GM19372 (cell line): ENCODE data around the gene CACNG6.
"Not testable (repeated sequence)": the region's sequence is repeated elsewhere in the genome, so short reads cannot be mapped to it uniquely, and the experiment has no call there.

Source experiments
- ATAC-seq: cut with Tn5 transposase; IDR thresholded peaks from one replicate; pipeline ENCODE4 v1.9.1; 2021; ENCODE audit warnings: mild to moderate bottlenecking, low read depth, moderate library complexity; ENCODE audit not compliant: unreplicated experiment

CACNG6 gene

GRCh38 chr19:53991224-53992113 lies at the start of gene CACNG6:
Gene CACNG6, plus strand, starts transcription at chr19:53991637. Its CDS starts 1,241 bp downstream, at chr19:53992878.
- no peak for ATAC-seq

GRCh38 chr19:53942001-53942786 lies 49.2 kb upstream of the CACNG6 start:
- ATAC-seq: no peak

DNA sequence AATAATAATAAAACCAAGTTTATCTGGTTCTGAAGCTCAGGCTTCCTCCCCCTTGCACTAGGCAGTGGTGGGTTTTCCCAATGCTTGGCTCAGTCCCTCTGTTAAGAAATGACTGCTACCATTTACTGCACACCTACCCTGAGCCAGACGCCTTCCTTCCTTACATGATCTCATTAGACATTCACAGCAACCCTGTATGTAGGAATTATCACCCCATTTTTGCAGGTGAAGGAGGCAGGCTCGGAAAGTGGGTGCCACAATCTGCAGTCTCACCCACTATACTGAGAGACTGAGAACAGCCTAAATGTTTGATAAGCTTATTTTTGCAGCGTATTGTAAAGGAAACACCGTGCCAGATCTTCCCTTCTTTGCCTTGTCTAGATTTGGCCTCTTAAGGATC lies 47.0 kb upstream of the CACNG6 start:
- no peak for ATAC-seq

DNA sequence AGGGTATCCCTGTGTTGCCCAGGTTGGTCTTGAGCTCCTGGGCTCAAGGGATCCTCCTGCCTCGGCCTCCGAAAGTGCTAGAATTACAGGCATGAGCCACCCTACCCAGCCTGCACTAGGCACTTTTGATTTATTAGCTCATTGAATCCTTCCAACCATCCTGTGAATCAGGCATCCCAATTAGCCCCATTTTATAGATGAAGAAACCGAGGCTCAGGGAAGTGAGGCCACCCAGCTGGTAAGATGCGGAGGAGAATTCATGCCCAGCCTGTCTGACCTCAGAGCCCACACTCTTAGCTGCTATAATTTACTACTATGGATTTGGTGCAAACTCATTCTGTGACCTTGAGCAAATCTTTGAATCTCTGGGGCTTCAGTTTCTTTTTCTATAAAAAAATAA lies 46.5 kb upstream of the CACNG6 start:
- ATAC-seq: no peak

- no peak for ATAC-seq
These were observed 46.0 kb upstream of the CACNG6 start for GRCh38 chr19:53945441-53945840.

- no peak for ATAC-seq
These were observed 45.4 kb upstream of the CACNG6 start for GRCh38 chr19:53945998-53946397.

DNA sequence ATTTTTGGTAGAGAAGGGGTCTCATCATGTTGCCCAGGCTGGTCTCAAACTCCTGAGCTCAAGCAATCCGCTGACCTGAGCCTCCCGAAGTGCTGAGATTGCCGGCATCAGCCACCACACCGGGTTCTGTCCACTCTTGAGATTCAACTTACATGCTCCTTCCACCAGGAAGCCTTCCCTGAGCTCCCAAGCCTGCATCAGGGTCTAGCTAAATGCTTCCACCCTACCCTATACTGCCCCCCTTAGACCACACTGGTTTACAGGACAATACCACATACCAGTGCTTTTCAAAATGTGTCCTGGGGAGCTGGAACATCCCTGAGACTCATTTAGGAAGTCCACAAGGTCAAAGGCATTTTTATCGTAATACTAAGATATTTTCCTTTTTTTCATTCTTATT lies 43.8 kb upstream of the CACNG6 start:
- ATAC-seq: no peak

GRCh38 chr19:53948611-53949010 lies 42.8 kb upstream of the CACNG6 start:
- ATAC-seq: not testable (repeated sequence)

- no peak for ATAC-seq
These were observed 40.0 kb upstream of the CACNG6 start for GRCh38 chr19:53951436-53951835.

DNA sequence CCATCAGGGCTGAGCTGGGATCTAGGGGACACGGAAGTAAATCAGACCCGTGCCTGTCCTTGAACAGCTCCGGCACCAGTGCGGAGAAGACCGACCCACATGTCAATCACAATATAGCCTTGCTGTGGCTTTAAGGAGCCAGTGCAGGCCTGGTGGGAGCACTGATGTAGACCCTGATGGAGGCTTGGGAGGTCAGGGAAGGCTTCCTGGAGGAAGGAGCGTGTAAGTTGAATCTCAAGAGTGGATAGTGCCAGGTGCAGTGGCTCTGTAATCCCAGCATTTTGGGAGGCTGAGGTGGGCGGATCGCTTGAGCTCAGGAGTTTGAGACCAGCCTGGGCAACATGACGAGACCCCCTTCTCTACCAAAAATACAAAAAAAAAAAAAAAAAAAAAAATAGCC lies 39.5 kb upstream of the CACNG6 start:
- ATAC-seq: no peak

- no peak for ATAC-seq
These were observed 38.1 kb upstream of the CACNG6 start for GRCh38 chr19:53953383-53953782.

- no peak for ATAC-seq
These were observed 33.8 kb upstream of the CACNG6 start for GRCh38 chr19:53957448-53958167.

GRCh38 chr19:53958168-53958571 lies 33.3 kb upstream of the CACNG6 start:
- no peak for ATAC-seq

DNA sequence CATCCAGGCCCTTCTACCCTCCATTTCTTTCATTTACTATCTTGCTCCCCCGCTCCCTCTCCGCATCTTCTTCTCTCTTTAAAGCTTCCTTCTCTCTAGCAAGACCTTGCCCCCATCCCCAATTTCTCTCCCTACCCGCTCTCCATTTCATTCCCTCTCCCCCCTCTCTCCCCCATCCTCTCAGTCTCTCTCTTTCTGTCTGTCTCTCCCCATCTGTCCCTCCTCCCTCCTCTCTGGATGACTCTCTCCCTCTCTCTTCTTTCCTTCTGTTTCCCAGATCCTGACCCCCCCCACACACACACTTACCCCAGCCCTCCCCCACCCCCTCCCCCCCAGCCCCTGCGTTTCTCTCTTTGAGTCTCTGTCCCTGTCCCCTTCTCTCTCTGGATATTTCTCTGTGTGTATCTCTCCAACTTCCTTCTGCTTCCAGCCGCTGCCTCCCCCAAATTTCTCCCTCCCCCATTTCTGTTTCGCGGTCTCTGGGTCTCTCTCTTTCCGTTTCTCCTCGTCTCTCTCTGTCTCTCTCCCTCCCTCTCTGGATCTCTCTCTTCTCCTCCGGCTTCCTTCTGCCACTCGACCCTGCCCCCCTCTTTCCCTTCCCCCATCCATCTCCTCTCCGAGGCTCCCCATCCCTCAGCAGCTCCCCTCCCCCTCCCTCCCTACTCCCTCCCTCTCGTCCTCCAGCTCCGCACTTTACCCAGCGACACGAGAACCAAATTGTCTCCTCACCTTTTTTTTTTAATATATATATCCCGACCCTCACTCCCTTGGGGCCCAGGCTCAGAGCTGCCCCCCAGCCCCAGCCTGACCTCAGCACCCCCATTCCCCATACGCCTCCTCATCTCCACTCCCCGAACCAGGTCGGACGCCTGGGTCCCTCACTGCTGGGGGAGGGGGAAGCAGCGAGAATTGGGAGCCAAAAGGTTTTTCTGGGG lies 32.3 kb upstream of the CACNG6 start:
- no peak for ATAC-seq

DNA sequence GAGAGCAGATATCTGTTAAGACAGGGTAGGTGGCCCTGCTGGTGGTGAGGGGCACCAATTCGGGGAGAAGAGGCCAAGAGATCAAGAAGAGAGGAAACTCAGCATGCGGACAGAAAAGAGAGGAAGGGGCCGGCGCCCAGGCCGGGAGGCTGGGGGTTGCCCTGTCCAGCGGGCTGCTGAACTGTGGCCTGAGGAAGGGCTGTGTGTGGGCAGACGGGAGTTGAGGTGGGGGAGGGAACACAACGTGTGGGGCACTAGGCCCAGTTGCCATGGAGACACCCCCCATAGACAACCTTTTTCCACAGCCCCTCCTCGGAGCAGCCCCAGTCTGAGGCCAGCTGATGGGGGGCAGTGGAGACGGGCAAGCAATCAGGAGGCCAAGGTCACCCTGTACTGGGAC lies 31.2 kb upstream of the CACNG6 start:
- ATAC-seq: no peak

- no peak for ATAC-seq
These were observed 30.6 kb upstream of the CACNG6 start for GRCh38 chr19:53960886-53961285.

DNA sequence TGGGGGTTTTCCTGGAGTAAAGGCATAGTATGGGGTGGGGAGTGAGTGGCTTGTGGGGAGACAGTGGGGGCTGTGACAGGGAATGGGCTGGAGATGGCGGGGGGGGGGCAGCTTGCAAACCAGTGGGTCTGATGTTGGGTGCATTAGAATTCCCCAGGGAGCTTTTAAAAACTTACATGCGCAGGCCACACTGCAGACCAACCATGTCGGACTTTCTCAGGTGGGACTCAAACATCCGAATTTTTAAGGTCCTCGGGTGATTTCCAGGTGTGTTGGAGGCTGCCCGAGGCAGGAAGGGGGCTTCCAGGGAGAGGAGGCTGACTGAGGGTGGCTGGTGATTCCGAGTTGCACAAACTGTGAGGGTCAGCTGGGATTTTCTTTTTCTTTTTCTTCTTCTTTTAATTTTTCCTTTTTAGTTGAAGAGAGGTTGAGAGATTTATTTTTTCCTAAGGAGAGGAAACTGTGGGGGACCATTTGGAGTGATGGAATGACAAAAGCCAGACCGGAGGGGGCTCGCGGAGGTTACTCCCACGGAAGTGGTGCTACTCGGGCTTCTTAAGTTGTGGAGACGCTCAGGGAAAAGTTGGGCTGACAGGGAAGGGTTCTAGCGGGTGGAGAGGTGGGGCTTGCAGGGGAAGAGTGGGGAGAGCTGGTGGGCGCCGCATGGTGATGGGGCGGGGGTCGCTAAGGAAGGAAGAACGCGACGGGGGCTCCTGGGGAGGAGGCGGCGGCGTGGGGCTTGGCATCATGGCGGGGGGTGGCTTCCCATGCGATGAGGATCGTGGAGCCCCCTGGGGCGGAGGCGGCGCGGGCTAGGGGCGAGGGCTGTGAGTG lies 29.7 kb upstream of the CACNG6 start:
- no peak for ATAC-seq

DNA sequence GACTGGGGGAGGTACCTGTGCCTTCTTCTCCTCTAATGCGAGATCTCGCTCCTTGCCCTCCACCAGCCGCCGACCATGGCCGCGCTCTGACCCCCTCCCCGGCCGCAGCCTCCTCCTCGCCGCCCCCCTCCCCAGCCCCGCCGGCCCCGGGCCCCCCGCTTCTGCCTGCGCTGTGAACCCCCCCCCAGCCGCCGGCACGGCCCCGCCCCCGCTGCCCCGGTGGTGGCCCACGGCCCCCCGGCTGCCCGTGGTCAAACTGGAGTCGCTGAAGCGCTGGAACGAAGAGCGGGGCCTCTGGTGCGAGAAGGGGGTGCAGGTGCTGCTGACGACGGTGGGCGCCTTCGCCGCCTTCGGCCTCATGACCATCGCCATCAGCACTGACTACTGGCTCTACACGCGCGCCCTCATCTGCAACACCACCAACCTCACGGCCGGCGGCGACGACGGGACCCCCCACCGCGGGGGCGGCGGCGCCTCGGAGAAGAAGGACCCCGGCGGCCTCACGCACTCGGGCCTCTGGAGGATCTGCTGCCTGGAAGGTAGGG lies 28.5 kb upstream of the CACNG6 start, which contains the start of gene CACNG8:
CACNG8 (plus strand) TSS at position 51 of the 545 bp plus-strand sequence.
- ATAC-seq: no peak

DNA sequence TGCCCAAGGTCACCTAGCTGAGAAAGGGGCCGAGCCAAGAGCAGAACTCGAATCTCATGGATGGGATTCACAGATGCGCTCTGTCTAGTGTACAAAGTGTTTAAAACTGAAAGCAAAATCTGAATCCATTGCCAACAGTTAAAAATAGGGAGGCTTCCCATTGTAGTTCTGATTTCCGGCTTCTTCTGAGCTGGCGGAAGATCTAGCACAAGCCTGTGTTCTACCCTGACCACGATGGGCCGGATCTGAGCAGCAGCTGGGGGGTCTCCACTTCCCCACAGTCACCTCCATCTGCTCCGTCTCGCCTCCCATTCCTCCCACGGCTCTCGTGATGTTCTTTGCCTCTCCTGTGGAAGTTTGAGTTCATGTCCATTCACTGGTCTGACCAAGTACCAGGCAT lies 26.3 kb upstream of the CACNG6 start:
- no peak for ATAC-seq
